Activated CD8-positive, alpha-beta memory T cell treated with anti-CD3 and anti-CD28 coated beads, Interleukin-2, amount 50 U/mL, for 1 hour (primary cell): ENCODE data around the gene ZNF804B.
"Not testable (repeated sequence)": the region's sequence is repeated elsewhere in the genome, so short reads cannot be mapped to it uniquely, and the experiment has no call there.

Experiments used
- DNase-seq: peaks from one replicate; pipeline ENCODE4 v3.0.0-alpha.2; 2020; ENCODE audit errors: extremely low read depth

Gene ZNF804B

GRCh38 chr7:89085580-89085979, 326.1 kb downstream of the ZNF804B start:
- DNase-seq = no peak

DNA sequence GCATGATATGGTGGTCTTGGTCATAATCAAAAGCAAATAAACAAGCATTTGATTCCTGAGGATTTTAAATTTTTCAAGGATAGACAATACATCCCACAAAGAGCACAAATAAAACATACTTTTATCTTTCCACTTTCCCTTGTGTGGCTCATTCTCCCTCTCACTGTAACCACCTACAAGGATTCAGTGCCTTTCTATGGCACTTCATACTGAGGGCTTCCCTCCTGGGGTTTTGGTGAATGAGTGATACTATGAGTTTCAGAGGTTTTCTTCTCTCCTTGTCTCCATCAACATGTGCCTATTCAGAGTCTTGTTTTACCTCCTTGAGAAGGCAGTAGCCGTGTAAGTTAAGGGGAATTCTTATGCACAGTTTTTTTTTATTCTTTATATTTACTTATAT, 332.1 kb downstream of the ZNF804B start:
- no peak for DNase-seq

DNA sequence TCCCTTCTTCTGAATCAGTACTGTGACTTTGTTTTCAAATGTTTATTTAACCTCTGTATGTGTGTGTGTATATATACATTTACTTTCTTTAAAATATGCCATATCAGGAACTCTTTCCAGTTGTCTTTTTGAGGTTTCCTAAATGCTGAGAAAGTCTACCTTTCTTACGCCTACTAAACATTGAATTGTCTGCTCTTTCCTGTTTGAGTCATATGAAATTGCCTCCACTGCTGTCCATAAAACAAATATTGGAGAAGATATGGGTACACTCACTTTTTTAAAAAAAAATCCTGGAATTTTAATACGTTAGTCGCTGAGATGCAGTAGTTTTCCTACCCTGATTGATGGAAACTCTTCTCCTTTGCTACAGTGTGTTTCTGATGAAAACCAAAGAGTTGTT, 334.8 kb downstream of the ZNF804B start:
- no peak for DNase-seq

DNA sequence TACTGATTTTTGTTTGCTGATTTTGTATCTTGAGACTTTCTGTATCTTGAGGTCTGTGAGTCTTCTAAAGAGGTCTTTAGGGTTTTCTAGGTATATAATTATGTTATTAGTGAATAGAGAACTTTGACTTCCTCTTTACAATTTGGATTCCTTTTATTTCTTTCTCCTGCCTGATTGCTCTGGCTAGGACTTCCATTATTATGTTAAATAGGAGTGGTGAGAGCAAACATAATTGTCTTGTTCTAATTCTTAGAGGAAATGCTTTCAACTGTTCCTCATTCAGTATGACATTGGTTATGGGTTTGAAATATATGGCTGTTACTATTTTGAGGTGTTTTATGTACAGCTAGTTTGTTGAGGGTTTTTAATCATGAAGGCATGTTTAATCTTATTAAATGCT, 344.1 kb downstream of the ZNF804B start:
- no peak for DNase-seq

DNA sequence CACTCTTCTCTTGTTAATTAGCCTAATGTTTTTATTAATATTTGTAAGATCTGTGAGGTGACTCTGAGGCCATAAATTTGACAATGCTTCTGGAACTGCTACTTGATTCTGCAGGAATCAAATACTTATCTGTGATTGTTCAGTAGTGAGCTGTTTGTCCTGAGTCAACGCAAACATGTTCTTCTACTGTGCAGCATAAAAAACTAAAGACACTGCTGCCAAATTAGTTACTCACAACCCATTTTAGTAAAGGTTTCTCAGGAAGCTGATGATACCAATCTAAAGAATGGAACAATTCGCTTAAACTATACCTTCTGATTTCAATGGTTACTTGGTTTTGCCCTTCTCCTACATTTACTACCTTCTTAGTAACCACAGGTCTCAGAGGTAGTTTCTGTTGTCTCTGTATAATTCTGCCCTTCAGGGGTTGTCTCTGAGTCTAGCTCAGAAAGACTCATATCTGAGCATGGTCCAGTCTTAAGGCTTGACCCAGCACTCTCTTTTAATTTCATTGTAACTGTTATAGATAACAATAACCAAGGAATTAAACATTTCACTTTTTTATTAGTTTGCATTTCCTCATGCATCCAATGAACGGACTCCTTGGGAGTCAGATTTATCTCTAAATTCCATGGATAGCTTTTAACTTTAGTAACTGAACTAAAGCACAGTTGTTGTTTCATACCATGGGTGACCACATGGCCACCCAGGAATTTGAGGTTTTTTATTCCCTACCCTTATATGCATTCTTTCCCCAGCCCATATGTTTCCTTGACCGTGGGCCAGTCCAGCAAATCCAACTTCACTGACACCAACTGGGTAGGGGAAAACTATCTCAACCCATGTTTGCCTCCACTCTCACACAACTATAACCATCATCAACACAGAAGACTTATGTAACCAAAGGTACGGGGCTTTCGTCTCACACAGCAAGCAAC, 345.5 kb downstream of the ZNF804B start:
- DNase-seq = no peak

DNA sequence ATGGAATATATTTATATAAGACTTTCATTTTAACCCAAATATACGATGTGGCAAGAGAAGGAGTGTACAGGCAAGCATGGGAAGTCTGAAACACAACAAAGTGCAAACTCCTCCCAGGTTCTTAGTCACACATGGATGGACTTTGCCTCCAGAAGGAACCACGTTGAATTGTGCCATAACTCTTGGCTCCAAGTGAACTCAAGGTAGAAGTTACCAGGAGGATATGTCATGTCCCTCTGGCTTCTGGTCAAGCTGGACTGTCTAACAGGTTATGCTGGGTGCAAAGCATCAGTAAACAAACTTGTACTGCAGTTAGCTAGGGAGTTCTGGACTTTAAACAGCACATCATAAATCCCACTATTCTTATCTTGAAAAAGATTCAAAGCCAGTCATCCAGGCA, 364.4 kb downstream of the ZNF804B start:
- no peak for DNase-seq

DNA sequence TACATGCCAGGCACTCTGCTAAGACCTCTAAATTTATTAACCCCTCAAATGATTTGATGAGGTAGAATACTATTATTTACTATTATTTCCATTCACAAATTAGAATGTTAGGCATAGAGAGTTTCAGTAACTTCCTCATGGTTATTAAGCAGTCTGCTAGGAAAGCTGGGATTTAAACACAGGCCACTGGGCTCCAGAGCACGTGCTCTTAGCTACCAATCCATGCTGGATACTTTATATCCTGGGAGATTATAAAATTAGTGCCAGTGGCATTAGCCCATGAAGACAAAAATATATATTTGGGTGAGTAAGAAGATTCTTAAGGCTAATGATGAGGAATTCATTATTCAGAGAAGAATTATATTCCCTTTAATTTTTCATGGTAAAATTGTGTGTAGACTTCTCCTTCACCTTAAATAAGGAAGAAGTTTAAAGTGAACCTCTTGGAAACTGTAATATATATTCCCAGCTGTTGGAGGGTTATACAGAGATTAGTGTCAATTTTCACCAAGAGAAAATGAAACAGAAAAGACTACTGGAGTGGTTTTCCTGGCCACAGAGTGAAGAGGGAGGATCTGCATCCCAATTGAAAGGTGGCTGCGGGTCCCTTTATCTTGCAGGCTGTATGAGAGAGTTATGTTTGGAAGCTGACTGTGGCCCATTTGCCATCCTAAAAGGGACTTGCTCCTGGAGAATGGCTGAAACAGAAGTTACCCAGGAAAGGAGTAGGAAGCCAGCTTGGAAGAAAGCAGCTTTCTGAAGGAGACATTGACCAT, 370.3 kb downstream of the ZNF804B start:
- no peak for DNase-seq

DNA sequence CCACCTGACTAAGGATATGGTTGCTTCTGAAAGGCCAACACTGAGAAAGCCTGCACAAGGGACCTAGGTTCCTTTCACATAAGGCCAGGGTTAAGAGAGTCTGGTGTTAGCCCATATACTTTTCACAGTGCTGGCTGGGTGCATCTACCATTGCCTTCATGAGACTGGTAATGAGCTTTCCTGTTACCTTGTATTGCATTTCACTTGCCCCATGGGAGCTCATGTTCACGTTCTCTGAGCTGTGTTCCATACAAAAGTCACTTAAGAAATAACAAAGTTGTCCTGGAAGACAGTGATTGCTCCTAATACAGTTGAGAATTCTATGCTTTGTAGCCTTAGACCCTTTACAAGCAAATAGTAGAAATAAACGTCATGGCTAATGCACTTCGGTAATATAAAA, 373.9 kb downstream of the ZNF804B start:
- no peak for DNase-seq

DNA sequence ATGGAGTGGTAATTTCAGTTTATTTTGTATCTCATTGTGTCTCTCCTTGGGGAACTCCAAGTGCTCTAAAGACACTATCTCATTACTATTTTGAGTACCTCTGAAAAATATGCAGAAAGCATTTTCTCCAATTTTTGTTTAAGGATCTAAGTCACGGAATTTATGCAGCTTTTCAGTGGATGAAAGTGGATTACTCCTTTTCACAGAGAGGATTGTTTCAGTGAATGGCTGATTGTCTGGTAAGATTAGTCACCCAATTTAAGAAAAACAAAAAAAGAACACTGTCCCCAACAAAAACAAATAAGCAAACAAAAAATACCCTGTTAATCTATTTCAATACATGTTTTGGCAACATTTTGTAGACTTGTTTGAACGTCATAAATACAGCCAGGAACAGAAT, 374.3 kb downstream of the ZNF804B start:
- DNase-seq = no peak

- DNase-seq = no peak
Measured at GRCh38 chr7:89145801-89146200, 386.3 kb downstream of the ZNF804B start.

GRCh38 chr7:89160107-89160506, 400.6 kb downstream of the ZNF804B start:
- no peak for DNase-seq

GRCh38 chr7:89165421-89165820, 405.9 kb downstream of the ZNF804B start:
- DNase-seq = no peak

DNA sequence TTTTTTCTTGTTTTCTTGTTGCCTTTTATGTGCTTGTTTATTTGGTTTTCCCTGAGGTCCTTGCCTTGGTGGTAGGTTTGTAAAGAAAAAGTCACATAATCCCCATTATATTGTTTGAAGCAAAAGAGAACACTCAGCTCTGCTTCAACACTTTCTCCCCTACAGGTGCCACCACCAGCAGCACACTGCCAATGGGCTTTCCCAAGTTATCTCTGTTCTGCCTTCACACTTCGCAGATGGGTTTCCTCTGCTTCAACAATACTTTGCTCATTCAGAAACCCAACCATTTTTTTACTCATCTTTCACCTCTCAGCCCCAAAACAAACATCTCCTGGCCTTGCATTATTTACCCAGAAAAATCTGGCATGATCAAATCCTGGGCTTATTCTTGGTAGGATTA, 411.1 kb downstream of the ZNF804B start:
- DNase-seq = no peak

GRCh38 chr7:89182116-89182515, 422.6 kb downstream of the ZNF804B start:
- DNase-seq = no peak

DNA sequence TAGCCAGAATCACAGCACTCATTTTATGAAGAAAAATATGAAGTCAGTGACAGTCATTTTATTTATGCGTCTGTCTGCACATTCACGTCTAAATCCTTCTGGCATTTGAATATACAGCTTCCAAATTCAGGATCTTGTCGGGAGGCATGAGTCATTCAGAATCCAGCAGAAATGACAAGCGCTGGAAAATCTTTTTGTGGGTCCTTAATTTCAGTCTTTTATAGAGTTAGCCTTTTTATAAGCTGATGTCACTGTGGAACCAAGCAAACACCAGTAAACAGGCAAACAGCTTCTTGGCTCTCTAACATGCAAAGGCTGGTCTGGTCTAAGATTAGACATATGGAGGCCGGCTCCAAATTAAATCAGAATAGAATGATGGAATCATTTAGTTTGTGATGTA, 424.2 kb downstream of the ZNF804B start:
- no peak for DNase-seq

DNA sequence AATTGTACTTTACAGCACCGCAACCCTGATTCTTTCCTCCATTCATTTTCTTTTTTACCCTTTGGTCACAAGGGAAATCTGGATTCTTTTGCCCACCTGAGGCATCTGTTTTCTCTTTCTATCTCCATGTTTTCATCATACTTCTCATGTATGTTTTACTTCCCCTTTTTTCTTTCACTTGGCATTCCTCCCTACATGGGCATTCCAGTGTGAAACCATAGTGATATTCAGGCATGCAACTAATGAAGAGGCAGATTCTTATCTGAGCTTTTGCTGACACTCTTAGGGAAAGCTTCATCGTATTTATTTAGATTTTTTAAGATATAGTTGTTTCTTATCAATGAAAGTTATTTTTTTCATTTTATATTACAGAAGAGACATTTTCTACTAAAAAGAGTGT, 441.3 kb downstream of the ZNF804B start:
- DNase-seq = no peak

GRCh38 chr7:89223900-89224395, 464.4 kb downstream of the ZNF804B start:
- DNase-seq = no peak

- DNase-seq = not testable (repeated sequence)
Measured at GRCh38 chr7:89228688-89229171, 469.2 kb downstream of the ZNF804B start.

DNA sequence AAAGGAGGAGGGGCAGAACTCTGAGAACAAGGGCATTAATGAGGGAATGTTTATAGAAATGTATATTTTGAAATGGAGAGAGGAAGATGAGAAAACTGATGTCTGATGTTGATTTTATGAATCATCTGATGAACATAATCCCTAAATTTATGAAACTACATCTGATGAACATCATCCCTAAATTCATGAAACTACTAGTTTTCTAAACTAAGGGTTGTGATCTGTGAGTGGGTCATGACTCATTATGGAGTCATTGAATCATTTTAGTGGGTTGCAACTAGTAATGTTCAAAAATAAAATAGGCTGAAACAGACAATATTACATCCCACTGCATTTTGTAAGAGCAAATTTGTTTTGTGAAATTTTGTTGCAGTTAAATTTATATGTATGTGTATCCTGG, 478.7 kb downstream of the ZNF804B start:
- no peak for DNase-seq

DNA sequence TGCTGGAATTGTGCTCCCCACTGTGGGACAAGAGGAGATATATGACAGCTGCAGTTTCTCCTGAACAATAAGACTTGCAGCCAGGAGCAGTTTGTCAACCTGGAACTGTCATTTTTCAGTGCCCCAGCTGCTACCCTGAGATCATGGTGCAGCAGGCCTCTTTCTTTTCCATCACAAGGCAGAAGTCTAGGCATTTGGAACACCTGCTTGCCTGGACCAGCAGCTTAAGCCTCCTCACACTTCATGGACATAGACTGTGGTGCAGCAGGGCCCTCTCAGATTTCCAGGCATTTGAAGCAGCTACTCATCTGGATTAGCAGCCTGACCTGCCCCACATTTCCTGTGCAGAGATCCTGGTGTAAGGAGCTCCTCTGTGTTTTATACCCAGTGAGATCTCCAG, 486.7 kb downstream of the ZNF804B start:
- DNase-seq = no peak

DNA sequence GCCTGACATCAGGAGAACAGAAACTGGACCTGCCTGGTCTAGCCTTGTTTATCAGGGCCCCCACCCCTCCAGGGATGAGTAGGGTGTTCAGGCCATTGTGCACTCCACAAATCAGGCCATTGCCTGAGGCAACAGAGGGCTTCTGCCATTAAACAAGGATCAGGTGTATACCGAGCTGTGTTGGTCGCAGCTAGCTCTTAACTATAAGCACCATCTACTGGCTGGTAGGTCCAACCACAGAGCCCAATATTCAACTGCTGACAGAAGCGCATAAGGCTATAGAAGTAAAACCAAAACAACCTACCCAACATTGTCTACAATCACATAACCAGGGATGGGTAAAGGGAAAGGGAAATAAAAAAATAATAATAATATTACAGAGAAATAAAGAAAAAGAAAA, 487.7 kb downstream of the ZNF804B start:
- DNase-seq = no peak

GRCh38 chr7:89259085-89259484, 499.6 kb downstream of the ZNF804B start:
- DNase-seq = no peak

DNA sequence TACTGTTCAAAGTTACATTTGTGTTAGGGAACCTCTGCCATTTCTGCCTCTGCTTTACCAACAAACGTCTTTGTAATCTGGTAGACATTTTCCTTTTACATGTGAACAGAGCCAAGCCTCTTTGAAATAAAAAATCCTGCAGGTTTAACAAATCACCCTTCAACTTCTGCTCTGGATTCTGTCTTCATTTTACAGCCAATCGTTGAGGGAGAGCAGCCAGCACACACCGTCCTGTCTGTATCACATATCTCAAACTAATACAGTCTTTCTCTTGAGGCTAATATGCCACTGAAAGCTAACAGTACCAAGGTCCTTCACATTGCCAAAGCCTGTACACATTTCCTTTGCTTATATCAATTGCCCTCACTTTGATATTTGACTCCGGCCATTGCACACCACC, 504.6 kb downstream of the ZNF804B start:
- no peak for DNase-seq
